OCI-M1 (cell line): Measurements from ENCODE around the gene NEDD8.
A peak's percentile ranks its signal among the peaks of the same experiment; 100 is the strongest.
"Not testable (repeated sequence)": the region's sequence is repeated elsewhere in the genome, so short reads cannot be mapped to it uniquely, and the experiment has no call there.

Experiments used
- DNase-seq: peaks from one replicate; lab custom pipeline; 2025; lab: John Stamatoyannopoulos, UW

The NEDD8 gene

DNA sequence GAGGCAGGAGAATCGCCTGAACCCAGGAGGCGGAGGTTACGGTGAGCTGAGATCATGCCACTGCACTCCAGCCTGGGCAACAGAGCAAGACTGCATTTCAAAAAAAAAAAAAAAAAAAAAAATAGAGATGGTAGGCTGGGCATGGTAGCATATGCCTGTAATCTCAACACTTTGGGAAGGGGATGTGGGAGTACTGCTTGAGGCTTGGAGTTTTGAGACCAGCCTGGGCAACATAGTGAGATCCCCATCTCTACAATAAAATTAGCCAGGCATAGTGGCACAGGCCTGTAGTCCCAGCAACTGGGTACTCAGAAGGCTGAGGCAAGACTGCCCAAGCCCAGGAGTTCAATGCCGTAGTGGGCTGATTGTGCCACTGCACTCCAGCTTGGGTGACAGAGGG, 9.2 kb downstream of the NEDD8 start:
- DNase-seq = not testable (repeated sequence)

DNA sequence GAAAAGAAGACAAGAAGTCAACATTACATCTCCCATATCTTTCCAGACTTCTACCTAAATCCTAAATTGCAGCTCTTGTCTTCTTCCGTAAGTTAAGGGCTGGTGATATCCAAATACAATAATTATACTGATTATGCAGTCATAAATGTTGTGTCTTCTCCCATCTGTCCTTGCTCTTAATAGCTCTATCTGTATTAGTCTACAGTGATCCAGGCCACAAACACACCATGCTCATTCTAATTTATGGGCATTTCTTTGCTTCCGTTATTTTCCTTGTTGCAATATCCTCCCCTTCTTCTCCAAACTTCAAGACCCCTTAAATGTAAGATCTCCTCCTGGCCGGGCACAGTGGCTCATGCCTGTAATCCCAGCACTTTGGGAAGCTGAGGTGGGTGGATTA, 12.6 kb downstream of the NEDD8 start:
- DNase-seq = no peak

DNA sequence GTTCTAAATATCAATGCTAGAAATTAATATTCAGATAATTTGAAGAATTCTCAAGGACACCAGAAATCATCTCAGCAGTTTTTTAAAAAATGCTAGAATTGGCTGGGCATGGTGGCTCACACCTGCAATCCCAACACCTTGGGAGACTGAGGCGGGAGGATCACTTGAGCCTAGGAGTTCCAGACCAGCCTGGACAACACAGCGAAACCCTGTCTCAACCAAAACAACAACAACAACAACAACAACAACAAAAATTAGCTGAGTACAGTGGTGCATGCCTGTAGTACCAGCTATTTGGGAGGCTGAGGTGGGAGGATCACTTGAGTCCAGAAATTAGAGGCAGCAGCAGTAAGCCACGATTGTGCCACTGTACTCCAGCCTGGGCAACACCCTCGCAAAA, 13.1 kb downstream of the NEDD8 start:
- DNase-seq = no peak

DNA sequence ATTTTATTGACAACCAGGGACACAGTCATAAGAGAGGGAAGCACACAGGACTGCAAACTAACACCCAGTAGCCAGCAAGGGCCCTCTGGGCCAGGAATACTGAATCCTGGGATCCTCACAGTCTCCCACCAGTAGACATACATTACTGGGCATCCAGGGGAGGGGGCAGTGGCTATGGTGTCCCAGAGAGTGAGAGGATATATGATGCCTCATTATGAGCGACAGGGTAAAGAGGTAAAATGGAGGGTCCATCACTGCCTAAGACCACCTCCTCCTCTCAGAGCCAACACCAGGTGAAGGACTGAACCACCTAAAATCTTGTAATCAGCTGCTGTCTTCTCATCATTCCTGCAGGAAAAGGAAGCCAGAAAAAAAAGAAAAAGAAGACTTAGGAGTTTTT, 15.3 kb downstream of the NEDD8 start:
- DNase-seq = not testable (repeated sequence)

DNA sequence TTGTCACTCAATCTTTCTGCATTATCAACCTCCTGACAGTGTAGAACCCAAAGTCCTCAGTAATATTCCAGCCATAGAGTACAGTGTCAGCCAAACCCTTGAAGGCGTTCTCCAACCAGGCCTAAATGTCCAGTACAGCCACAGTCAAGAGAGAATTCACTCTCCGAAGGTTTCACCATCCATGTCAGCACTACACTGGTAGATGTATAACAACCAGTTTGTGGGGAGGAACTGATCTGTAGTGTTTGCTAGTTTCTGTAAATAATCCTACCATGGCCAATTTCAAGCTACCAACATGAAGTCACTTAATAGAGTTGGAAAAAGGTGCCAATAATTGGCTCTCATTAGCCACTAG, 15.8 kb downstream of the NEDD8 start:
- DNase-seq = no peak

DNA sequence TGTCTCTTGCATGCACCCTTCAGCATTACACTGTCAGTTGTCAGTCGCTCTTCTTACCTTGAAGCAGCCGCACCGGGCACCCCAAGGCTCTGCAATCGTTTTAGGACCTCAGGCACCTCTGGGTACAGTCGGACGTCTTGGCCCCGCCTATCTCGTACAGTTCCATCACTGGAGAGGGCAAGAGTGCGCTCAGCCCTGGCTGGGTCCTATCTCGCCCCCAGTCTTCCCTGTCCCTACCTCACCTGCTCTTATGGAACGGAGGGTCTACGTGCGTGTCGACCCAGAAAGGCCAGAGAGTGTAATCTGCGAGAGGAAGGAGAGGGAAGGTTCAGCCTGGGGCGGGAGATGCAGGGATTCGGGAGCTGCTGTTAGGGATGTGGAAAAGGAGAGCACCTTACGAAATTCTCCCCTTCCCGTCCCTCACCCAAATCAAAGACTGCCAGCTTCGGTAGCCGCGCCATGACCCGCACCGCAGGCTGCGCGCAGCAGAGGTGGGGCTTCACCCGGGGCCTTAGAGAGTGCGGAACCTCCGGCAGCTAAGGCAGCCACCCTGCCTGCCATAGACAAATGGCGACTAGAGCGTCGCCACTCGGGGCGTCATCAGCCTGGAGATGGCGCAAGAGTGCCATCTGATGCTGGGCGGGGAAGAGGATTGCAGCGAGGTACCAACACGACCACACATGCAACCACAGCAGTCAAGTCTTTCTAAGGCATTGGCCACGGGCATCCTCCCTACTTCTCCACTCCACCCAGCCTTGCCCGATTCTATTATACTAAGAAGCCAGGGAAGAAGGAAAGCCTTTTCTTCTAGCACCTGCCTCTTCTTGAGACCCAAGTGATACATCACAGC, 16.4 kb downstream of the NEDD8 start, which contains the start of gene MDP1:
Gene MDP1, minus strand, starts transcription at position 572 of the 850 bp plus-strand sequence. Its CDS starts 111 bp downstream, at position 461.
- DNase-seq = peak; percentile 92

DNA sequence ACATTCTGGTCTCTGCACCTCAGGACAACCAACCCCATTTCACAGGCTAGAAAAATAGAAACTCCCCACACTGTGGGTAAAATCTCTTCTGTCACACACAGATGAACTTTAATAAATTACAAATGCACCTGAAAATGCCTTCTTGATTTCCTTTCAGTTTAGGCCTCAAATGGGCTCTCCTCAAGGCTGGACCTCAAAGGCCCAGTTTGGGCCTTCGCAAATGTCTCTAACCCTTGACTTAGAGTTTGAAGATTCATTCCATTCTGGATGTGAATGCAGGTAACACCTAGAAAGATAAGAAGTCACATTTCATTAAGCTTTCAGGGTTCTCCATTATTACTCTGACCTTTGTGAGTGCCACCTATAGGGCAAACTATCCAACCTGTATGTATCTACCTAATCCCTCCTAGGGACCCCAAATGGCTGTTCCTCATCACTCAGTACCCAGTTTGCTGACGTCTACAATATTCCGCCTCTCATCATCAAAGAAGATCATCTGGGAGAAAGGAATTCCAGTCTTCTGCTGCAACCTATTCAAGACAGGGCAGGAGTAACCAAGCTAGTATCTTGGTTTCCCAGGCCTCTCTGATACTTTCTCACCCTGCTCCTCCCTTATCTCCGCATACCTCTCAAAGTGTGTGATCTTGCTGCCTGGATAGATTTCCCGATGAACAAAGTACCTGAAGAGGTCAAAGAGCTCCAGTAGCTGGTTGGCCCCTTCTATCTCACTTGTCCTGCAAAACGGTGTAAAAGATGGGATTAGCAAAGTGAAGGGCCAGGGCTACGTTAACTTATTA, 18.1 kb downstream of the NEDD8 start:
- no peak for DNase-seq

DNA sequence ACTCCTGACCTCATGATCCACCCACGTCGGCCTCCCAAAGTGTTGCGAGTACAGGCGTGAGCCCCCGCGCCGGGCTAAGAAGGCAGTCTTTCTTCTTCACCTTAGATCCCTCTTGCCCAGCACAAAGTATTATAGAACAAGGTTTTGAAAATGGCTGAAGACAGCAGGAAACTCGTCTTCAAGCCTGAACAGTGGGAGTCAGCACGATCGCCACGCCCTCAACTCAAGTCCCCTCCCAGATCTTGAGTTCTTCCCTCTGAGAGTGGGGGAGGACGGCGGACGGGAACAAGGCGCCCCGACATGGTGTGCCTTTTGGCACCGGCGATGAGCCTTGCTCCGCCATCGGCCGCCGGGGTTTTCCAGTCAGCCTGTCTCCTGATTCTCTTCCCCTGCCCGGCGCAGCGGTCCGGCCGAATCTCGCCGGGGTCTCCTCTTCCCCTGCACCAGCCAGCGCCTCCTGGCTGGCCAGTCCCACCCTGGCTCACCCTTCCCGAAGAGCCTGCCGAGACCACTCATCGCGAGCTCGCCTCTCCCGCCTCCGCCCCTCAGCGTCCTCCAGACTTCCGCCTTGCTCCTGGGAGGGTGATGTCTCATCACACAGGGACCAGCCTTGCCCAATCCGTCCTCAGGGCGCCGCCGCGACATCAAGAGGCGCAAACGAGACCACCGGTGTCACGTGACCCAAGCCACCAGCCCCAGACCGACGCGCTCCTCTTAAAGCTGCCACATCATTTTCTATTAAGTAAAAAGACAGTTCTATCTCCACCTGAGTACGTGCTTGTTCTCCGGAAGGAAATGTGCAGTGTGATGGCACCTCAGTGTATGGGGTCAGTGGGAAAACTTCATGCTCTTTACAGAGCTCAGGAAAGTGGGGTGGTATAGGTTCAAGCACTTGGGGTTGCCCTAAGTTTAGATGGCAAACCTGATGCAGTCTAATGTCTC, 19.0 kb downstream of the NEDD8 start, which contains the start of gene CHMP4A:
Gene CHMP4A, minus strand, starts transcription at position 565 of the 942 bp plus-strand sequence. Its CDS starts 49 bp downstream, at position 516.
- DNase-seq = peak; percentile 97

DNA sequence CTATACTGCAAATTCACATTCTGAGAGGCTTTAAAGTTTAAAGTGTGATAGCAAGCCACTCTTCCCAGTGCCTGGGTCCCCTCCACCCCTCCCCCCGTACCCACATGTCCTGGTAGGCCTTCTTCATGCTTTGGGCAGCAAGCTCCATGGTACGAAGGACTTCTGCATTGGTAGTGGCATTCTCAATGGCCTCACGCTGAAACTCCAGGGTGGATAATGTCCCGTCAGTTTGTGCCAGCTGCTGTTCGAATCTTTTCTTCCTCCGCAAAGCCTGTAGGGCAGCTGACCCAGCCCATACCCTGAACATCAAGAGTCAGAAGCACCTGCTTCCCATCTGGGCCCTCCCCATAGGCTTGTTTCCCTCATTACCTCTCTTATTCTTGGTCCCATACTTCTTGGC, 20.9 kb downstream of the NEDD8 start:
- DNase-seq = no peak

DNA sequence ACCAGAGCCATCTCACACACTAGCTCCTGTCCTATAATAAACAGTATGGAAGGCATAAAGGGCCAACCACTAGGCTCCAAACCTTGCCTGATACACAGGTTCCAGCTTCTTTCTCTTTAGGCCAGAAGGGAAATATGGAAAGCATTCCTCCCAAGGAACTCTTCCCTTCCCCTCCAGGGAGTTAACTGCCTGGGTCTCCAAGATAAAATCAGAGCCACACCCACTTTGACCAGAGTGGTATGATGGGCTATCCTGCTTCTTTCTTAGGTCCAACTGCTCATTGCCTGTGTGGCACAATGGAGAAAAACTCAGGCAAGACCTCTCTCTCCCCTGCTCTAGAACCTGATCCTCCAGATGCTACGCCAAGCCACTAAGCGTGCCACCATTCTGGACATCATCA, 24.5 kb downstream of the NEDD8 start:
- DNase-seq = peak; percentile 3

DNA sequence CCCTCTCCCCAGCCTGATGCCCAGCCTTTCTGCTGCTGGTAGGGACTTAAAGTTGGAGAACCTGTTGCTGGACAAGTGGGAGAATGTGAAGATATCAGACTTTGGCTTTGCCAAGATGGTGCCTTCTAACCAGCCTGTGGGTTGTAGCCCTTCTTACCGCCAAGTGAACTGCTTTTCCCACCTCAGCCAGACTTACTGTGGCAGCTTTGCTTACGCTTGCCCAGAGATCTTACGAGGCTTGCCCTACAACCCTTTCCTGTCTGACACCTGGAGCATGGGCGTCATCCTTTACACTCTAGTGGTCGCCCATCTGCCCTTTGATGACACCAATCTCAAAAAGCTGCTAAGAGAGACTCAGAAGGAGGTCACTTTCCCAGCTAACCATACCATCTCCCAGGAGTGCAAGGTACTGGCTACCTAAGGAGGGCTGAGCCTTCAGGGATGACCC, 25.0 kb downstream of the NEDD8 start:
- DNase-seq = no peak

DNA sequence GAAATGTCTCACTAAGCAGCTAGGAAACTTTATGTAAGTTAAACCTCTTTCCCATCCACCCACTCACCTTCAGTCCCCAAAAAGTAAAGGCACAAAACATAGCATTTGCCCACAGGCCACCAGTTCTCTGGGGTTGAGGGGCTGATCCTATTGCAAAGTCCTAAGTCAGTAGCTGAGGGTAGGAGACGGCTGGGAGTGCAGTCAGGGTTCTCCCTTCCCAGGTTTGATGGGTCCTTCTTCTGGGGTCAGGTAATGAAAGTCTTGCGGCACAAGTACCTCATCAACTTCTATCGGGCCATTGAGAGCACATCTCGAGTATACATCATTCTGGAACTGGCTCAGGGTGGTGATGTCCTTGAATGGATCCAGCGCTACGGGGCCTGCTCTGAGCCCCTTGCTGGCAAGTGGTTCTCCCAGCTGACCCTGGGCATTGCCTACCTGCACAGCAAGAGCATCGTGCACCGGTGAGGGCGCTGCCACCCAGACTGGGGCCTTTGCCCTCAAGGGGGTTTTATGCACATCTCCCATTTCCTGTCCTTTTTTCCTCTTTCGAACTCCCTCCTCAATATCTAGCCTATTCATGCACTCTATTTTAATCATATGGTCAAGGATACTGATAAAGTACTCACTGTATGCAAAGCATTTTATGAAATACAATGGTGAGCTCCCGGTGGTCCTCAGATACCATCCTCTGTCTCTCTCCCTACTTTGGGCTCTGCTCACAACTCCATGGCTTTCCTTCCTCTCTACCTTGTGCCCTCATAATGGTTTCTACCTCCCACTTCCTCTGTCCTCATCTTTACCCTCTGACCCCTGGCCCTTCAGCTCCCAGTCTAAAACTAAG, 25.7 kb downstream of the NEDD8 start:
- no peak for DNase-seq

DNA sequence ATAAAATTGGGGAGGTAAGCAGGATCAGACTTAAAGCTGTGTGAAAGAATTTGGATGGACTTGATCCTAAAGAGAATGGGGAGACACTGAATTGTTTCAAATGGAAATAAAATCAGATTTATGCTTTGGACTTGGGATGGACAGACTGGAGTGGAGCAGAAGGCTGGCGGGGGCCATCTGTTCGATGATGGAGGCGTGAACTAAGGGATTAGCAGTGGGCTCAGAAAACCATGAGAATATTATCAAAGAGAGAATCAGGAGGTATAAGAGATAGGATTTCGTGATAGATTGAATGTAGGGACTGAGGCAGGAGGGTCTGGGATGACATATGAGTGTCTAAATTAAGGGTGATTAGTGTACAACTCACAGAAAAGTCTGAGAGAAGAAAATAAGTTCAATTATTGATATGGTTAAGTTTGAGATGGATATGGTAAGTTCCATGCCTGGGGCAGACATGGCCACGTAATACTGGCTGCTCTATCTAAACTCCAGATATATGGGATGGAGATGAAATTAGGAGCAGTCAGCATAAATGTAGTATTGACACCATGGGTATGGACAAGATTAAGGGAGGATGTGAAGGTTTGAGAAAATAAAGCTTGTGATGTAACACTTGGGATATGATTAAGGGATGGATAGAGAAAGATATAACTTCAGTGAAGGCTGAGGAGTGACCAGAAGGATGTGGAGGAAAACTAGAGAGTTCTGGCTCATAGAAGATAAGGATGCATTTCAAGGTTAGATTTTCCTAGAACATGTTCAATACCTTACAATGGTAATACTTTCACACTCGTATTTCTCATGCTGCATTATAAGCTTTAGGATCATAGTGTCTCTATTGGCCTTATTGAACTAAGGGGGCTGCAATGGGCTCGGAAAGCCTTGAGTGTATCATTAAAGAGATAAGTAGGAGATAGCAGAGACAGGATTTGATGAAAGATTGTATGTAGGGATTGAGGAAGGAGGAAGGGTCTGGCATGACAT, 27.7 kb downstream of the NEDD8 start:
- no peak for DNase-seq

DNA sequence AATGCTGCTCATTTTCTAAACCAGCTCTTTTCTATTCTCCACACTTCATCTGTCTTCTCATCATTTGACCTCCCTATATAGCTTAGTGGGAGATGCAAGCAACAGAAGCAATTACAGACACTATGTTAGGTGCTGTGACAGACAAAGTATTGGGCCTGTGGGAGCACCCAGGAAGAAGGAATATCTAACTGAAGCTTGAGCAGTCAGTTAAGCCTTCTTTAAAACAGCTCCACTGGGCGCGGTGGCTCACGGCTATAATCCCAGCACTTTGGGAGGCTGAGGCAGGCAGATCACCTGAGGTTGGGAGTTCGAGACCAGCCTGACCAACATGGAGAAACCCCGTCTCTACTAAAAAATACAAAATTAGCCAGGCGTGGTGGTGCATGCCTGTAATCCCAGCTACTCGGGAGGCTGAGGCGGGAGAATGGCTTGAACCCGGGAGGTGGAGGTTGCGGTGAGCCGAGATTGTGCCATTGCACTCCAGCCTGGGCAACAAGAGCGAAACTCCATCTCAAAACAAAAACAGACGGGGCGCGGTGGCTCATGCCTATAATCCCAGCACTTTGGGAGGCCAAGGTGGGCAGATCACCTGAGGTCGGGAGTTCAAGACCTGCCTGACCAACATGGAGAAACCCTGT, 28.8 kb downstream of the NEDD8 start:
- not testable (repeated sequence) for DNase-seq

DNA sequence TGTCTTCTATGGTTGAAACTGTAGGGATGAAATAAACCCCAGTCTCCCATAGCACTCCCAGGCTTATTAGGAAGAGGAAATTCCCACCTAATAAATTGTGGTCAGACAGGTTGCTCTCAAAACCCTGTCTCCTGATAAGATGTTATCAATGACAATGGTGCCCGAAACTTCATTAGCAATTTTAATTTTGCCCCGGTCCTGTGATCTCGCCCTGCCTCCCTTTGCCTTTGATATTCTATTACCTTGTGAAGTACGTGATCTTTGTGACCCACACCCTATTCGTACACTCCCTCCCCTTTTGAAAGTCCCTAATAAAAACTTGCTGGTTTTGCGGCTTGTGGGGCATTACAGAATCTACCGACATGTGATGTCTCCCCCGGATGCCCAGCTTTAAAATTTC, 29.6 kb downstream of the NEDD8 start:
- not testable (repeated sequence) for DNase-seq

DNA sequence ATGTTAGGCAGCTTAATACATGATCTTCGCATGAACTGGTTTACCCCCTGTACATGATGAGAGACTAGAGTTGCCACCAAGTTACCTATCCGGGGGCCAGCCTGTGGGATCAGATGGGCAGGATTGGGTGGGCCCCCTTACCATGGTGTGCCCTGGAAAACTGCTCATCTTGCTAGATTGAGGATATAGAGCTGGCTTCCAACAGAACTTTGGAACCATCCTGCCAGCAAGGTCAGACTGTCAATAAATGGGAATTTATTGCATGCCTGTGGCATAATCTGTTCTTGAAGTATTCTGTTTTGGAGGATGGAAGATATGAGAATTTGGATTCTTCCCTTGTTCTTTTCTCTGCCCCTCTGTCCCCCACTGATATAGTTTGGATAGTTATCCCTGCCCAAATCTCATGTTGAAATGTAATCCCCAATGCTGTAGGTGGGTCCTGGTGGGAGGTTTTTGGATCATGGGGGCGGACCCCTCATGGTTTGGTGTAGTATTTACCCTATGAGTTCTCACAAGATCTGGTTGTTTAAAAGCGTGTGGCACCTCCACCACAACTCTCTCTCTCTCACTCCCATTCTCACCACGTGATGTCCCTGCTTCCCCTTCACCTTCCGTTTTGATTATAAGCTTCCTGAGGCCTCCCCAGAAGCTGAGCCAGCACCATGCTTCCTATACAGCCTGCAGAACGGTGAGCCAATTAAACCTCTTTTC, 33.2 kb downstream of the NEDD8 start:
- no peak for DNase-seq

DNA sequence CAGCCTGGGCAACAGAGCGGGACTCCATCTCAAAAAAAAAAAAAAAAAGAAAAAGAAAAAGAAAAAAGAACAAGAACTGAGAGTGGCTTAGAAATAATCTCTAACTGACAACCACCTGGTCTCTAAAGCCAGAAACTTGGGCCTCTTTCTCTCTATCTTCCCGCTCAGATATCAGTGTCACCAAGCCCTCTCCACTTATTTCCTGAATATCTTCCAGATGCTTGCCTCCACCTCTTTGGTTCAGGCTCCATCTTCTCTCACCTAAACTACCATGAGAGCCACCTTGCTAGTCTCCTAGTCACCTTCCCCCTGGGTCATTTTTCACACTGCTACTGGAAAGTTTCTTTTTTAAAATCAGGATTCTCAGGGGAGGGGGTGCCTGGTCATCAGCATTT, 35.1 kb downstream of the NEDD8 start:
- DNase-seq = no peak
